ENCODE data around the gene SEMA3B.
A peak's percentile ranks its signal among the peaks of the same experiment; 100 is the strongest.

- no peak for TF ChIP-seq EZH2 (IDR thresholded peaks at IDR 0.05; ENCODE audit: borderline replicate concordance, low read depth, low read length, severe bottlenecking)
- peak; percentile 97 to 99 for TF ChIP-seq CTCF (IDR thresholded peaks at IDR 0.05; ENCODE audit: extremely low read depth in 1 of 2, insufficient read depth in 1 of 2, low read depth in 1 of 2, low read length in 2 of 2)
- TF ChIP-seq MAX (IDR thresholded peaks at IDR 0.05; ENCODE audit: insufficient read depth, insufficient read length): no peak
- peak; percentile 88 for TF ChIP-seq POLR2A (IDR thresholded peaks at IDR 0.05; ENCODE audit: low read depth, low read length)
- TF ChIP-seq FOS (IDR thresholded peaks at IDR 0.05; ENCODE audit: borderline replicate concordance, insufficient read depth, low read length): peak; percentile 14
- TF ChIP-seq POLR2AphosphoS5 (IDR thresholded peaks at IDR 0.05; ENCODE audit: insufficient read depth, low read depth, low read length): peak; percentile 99
- no peak for TF ChIP-seq JUN (IDR thresholded peaks at IDR 0.05; ENCODE audit: borderline replicate concordance, insufficient read depth, insufficient read length, low read depth)
Observed at GRCh38 chr3:50260027-50260941, 8.7 kb upstream of the SEMA3B start.
